ENCODE measurements around the gene MEOX1.

The MEOX1 gene

GRCh38 chr17:43661699-43662412 lies at the start of gene MEOX1:
TSS of gene MEOX1 (minus strand) at chr17:43661922. CDS start at chr17:43661534, 388 bp downstream.
- peak; percentile 72 for DNase-seq (ENCODE audit: low spot score)
- TF ChIP-seq CTCF (IDR thresholded peaks at IDR 0.05; ENCODE audit: borderline replicate concordance, control extremely low read depth, extremely low read depth, insufficient read depth, missing control alignments), result no peak
- in situ Hi-C loops (cut with MboI; ENCODE audit: low sequenced_read_pairs, unreplicated experiment), result loop anchor here (25.0 kb wide), 1 partner anchor 275 kb away; the partner anchor contains the start of gene ARL4D

GRCh38 chr17:43710101-43710500 lies 48.4 kb upstream of the MEOX1 start:
- no peak for TF ChIP-seq CTCF (IDR thresholded peaks at IDR 0.05; ENCODE audit: borderline replicate concordance, control extremely low read depth, extremely low read depth, insufficient read depth, missing control alignments)
- in situ Hi-C loops (cut with MboI; ENCODE audit: low sequenced_read_pairs, unreplicated experiment), result no loop called here
- DNase-seq (ENCODE audit: low spot score), result no peak

GRCh38 chr17:43709210-43709609 lies 47.5 kb upstream of the MEOX1 start:
- no peak for DNase-seq (ENCODE audit: low spot score)
- in situ Hi-C loops (cut with MboI; ENCODE audit: low sequenced_read_pairs, unreplicated experiment), result no loop called here
- TF ChIP-seq CTCF (IDR thresholded peaks at IDR 0.05; ENCODE audit: borderline replicate concordance, control extremely low read depth, extremely low read depth, insufficient read depth, missing control alignments), result no peak

GRCh38 chr17:43707184-43707583 lies 45.5 kb upstream of the MEOX1 start:
- no peak for TF ChIP-seq CTCF (IDR thresholded peaks at IDR 0.05; ENCODE audit: borderline replicate concordance, control extremely low read depth, extremely low read depth, insufficient read depth, missing control alignments)
- no peak for DNase-seq (ENCODE audit: low spot score)
- in situ Hi-C loops (cut with MboI; ENCODE audit: low sequenced_read_pairs, unreplicated experiment), result no loop called here

GRCh38 chr17:43706235-43706634 lies 44.5 kb upstream of the MEOX1 start:
- no peak for TF ChIP-seq CTCF (IDR thresholded peaks at IDR 0.05; ENCODE audit: borderline replicate concordance, control extremely low read depth, extremely low read depth, insufficient read depth, missing control alignments)
- in situ Hi-C loops (cut with MboI; ENCODE audit: low sequenced_read_pairs, unreplicated experiment), result no loop called here
- no peak for DNase-seq (ENCODE audit: low spot score)

- TF ChIP-seq CTCF (IDR thresholded peaks at IDR 0.05; ENCODE audit: borderline replicate concordance, control extremely low read depth, extremely low read depth, insufficient read depth, missing control alignments), result no peak
- in situ Hi-C loops (cut with MboI; ENCODE audit: low sequenced_read_pairs, unreplicated experiment), result loop anchor here (5.0 kb wide), 1 partner anchor 44 kb away; no protein-coding TSS in a partner anchor
- DNase-seq (ENCODE audit: low spot score), result no peak
These were observed 41.9 kb upstream of the MEOX1 start for GRCh38 chr17:43703630-43704029.

Measured in GM13976 (cell line).